GM12878 (cell line): ENCODE data around the gene YTHDF1. TPM values are rescaled to one million over a fixed set of nuclear protein-coding genes. Genes with fewer than 3 reads are reported as not detected.

Experiments
- ATAC-seq: fragments of 200-7000 bp; cut with Tn5 transposase; 3 replicates; pipeline ENCODE4 v1.9.1; 2020; ENCODE audit warnings: mild to moderate bottlenecking, moderate library complexity
- BruUV-seq: library from RNA; stranded (reverse); fragments of 400-500 nt; replicated peaks from 2 replicates; lab custom pipeline; 2021; lab: Mats Ljungman, UMichigan
- CTCF ChIA-PET: fragments of 300-600 bp; sonication (Branson Sonifier 250); formaldehyde crosslinking; extraction: SDS; loops from one replicate; lab custom pipeline; 2021; ENCODE audit warnings: inconsistent platforms; lab: Yijun Ruan, JAX
- POLR2A ChIA-PET: fragments of 350-600 bp; formaldehyde crosslinking; extraction: SDS; loops from one replicate; lab custom pipeline; 2021; ENCODE audit warnings: inconsistent platforms; lab: Charles Lee
- RAD21 ChIA-PET: fragments of 300-600 bp; sonication (Branson Sonifier 250); formaldehyde crosslinking; loops from one replicate; lab custom pipeline; 2023; ENCODE audit warnings: antibody characterized with exemption; ENCODE audit not compliant: unreplicated experiment; lab: Charles Lee
- SMC1A ChIA-PET: fragments of 300-600 bp; sonication (Branson Sonifier 250); formaldehyde crosslinking; loops from one replicate; lab custom pipeline; 2023; ENCODE audit not compliant: unreplicated experiment, uncharacterized antibody; lab: Charles Lee
- DNase-seq: peaks from one replicate; pipeline ENCODE4 v3.0.0-alpha.2; 2011; ENCODE audit warnings: low read depth, low spot score
- FAIRE-seq: peaks from 3 replicates; lab custom pipeline; 2011; peaks lifted over from hg19 to GRCh38; lab: Jason Lieb, UNC
- H2AFZ ChIP-seq: 2 replicates; pipeline ENCODE4 v1.6.0; 2011; ENCODE audit warnings: low read depth, low read length, control low read depth; ENCODE audit not compliant: control insufficient read depth
- H3K27ac ChIP-seq: 2 replicates; pipeline ENCODE4 v1.5.1; 2011; ENCODE audit warnings: control low read depth; ENCODE audit not compliant: control insufficient read depth, insufficient read depth
- H3K27me3 ChIP-seq, 2 experiments: replicated peaks in 1 of 2; 2 replicates each; pipeline versions ENCODE4 v1.6.0 to v1.6.1; 2011; ENCODE audit warnings: low read length in 1 of 2; ENCODE audit not compliant: control insufficient read depth in 2 of 2, insufficient read depth in 2 of 2
- H3K36me3 ChIP-seq, 2 experiments: 2 replicates each; pipeline ENCODE4 v1.5.1; 2011; ENCODE audit warnings: low read length in 1 of 2; ENCODE audit not compliant: control insufficient read depth in 2 of 2, insufficient read depth in 2 of 2
- H3K4me1 ChIP-seq: 2 replicates; pipeline ENCODE4 v1.6.1; 2011; ENCODE audit warnings: mild to moderate bottlenecking, low read length, moderate library complexity, mixed read lengths; ENCODE audit not compliant: control insufficient read depth, insufficient read depth
- H3K4me2 ChIP-seq: 2 replicates; pipeline ENCODE4 v1.6.0; 2011; ENCODE audit warnings: control low read depth; ENCODE audit not compliant: control insufficient read depth, insufficient read depth
- H3K4me3 ChIP-seq: fragments of 200-600 bp; sonication (generic); 2 replicates; pipeline ENCODE4 v1.5.1; 2016
- H3K79me2 ChIP-seq: 2 replicates; pipeline ENCODE4 v1.6.0; 2011; ENCODE audit warnings: low read length; ENCODE audit not compliant: control insufficient read depth, insufficient read depth
- H3K9ac ChIP-seq: 2 replicates; pipeline ENCODE4 v1.8.0; 2011; ENCODE audit warnings: low read length, control low read depth, mixed read lengths; ENCODE audit not compliant: control insufficient read depth, insufficient read depth
- H3K9me3 ChIP-seq: replicated peaks from 3 replicates; pipeline ENCODE4 v1.5.1; 2011; ENCODE audit warnings: mild to moderate bottlenecking, low read length; ENCODE audit not compliant: control insufficient read depth, insufficient read depth
- H4K20me1 ChIP-seq: 2 replicates; pipeline ENCODE4 v1.6.0; 2011; ENCODE audit not compliant: control insufficient read depth, insufficient read depth
- E2F8 ChIP-seq: fragments of 450-650 bp; IDR thresholded peaks from 2 replicates; pipeline ENCODE4 v1.6.1; 2018; ENCODE audit warnings: mild to moderate bottlenecking, low read depth, moderate library complexity; ENCODE audit not compliant: partially characterized antibody
- IKZF1 ChIP-seq: fragments of 450-650 bp; conservative IDR thresholded peaks from 2 replicates; pipeline ENCODE4 v1.6.1; 2017; ENCODE audit warnings: antibody characterized with exemption, mild to moderate bottlenecking
- IRF3 ChIP-seq: fragments of 450-650 bp; IDR thresholded peaks from 2 replicates; pipeline ENCODE4 v1.6.1; 2014; ENCODE audit warnings: mild to moderate bottlenecking
- MAX ChIP-seq: IDR thresholded peaks from 2 replicates; pipeline ENCODE4 v1.6.1; 2012; ENCODE audit warnings: low read depth, low read length, improper control_type of control experiment
- NKRF ChIP-seq: fragments of 450-650 bp; conservative IDR thresholded peaks from 2 replicates; pipeline ENCODE4 v1.6.1; 2017; ENCODE audit warnings: mild to moderate bottlenecking, moderate library complexity
- NR2C2 ChIP-seq: IDR thresholded peaks from 2 replicates; pipeline ENCODE4 v1.6.1; 2011; ENCODE audit warnings: borderline replicate concordance, low read depth; ENCODE audit not compliant: control insufficient read depth, insufficient read length
- RAD21 ChIP-seq: IDR thresholded peaks from 2 replicates; pipeline ENCODE4 v1.6.1; 2011; ENCODE audit warnings: mild to moderate bottlenecking, low read depth, low read length, moderate library complexity; ENCODE audit not compliant: insufficient read depth
- RAD51 ChIP-seq: fragments of 450-650 bp; IDR thresholded peaks from 2 replicates; pipeline ENCODE4 v1.6.1; 2016; ENCODE audit warnings: moderate library complexity, mild to moderate bottlenecking, inconsistent platforms
- SMAD5 ChIP-seq: IDR thresholded peaks from 2 replicates; pipeline ENCODE4 v1.6.1; 2016; ENCODE audit warnings: antibody characterized with exemption, low read depth
- WGBS: methylation state at CpG from one replicate; pipeline ENCODE4 v1.1.6; 2016; ENCODE audit warnings: low lambda C conversion rate; ENCODE audit not compliant: insufficient replicate concordance, insufficient coverage; ENCODE audit errors: missing lambda C conversion rate; 5-methylcytosine and 5-hydroxymethylcytosine counted together
- in situ Hi-C: fragments of 300-500 bp; cut with MboI; formaldehyde crosslinking; loops from 9 replicates; pipeline ENCODE4 v1.14.3; 2018; ENCODE audit warnings: mixed read lengths
- intact Hi-C: fragments of 100-400 bp; cut with micrococcal nuclease; formaldehyde crosslinking; loops from one replicate; pipeline ENCODE4 v1.14.2; 2022; ENCODE audit not compliant: unreplicated experiment
- polyA plus RNA-seq, 11 experiments: library from polyadenylated mRNA; depleted of rRNA in 4 of 11; unstranded in 6 of 11; stranded (reverse) in 5 of 11; fragments of >200 nt; fragmentation: Nextera tagmentation in 4 of 11; fragmentation: Illumina TruSeq in 1 of 11; extraction: Ambion mirVana in 4 of 11; extraction: Trizol in 1 of 11; gene quantifications; 1 replicate in 1 of 11; 2 replicates in 10 of 11; pipeline versions ENCODE4 v1.2.1 to v1.2.3, GENCODE V29; 2011 to 2016; ENCODE audit warnings: inconsistent platforms in 2 of 11, missing spikeins in 2 of 11, low read depth in 1 of 11
- total RNA-seq, 4 experiments: library from RNA; depleted of rRNA in 3 of 4; stranded (reverse); fragments of >200 nt in 3 of 4; fragmentation: Illumina TruSeq in 1 of 4; extraction: Trizol in 1 of 4; gene quantifications; 2 replicates each; pipeline versions ENCODE4 v1.2.1 to v1.2.3, GENCODE V29; 2013 to 2021
- TF ChIP-seq, protein P1 (sequence below): IDR thresholded peaks from 2 replicates; pipeline ENCODE4 v1.6.1; 2012; ENCODE audit warnings: mild to moderate bottlenecking, low read depth, low read length
- TF ChIP-seq, protein P2 (sequence below): fragments of 450-650 bp; IDR thresholded peaks from 2 replicates; pipeline ENCODE4 v1.6.1; 2016; ENCODE audit warnings: mild to moderate bottlenecking

YTHDF1 gene
- total and polyA plus RNA-seq, 10 of the 15 experiments (the other 5 are each of a cell fraction or from before 2014, with no cell fraction given), result 4.6 to 37.8 (median 20.5) TPM

- no peak overlapping the region for H3K9ac ChIP-seq
- intact Hi-C loops, result no loop called here
- no peak overlapping the region for H2AFZ ChIP-seq
- FAIRE-seq, result no peak
- no peaks in the 10 kb centered on the region for H3K36me3 ChIP-seq
- no peak for ATAC-seq
- DNase-seq, result no peak
- H3K4me2 ChIP-seq, result no peak overlapping the region
- no TSS peak for BruUV-seq
- H3K27ac ChIP-seq, result no peak overlapping the region
- ChIA-PET RAD21 (no interaction called here), POLR2A (no interaction called here), CTCF (interaction anchor here (2.9 kb wide), 1 partner anchor 13 kb away, joined by 25 read pairs; no protein-coding TSS in a partner anchor), SMC1A (no interaction called here)
- WGBS, result 54% methylated on average over 26 of the region's 26 CpGs
- H4K20me1 ChIP-seq, result no peaks in the 10 kb centered on the region
- no peaks in the 10 kb centered on the region for H3K4me1 ChIP-seq
- in situ Hi-C loops, result no loop called here
- H3K9me3 ChIP-seq, result no peaks in the 10 kb centered on the region
- no peaks in the 10 kb centered on the region for H3K79me2 ChIP-seq
- H3K4me3 ChIP-seq, result no peak overlapping the region
- peaks cover 2 to 3% of the 10 kb centered on the region in 2 experiments; a peak in 3 of 4 replicates for H3K27me3 ChIP-seq
- TF ChIP-seq NR2C2 (no peak), IRF3 (no peak), RAD21 (no peak), E2F8 (no peak), SMAD5 (no peak), RAD51 (no peak), NKRF (no peak), IKZF1 (no peak), MAX (no peak)
- TF ChIP-seq, protein P1, sequence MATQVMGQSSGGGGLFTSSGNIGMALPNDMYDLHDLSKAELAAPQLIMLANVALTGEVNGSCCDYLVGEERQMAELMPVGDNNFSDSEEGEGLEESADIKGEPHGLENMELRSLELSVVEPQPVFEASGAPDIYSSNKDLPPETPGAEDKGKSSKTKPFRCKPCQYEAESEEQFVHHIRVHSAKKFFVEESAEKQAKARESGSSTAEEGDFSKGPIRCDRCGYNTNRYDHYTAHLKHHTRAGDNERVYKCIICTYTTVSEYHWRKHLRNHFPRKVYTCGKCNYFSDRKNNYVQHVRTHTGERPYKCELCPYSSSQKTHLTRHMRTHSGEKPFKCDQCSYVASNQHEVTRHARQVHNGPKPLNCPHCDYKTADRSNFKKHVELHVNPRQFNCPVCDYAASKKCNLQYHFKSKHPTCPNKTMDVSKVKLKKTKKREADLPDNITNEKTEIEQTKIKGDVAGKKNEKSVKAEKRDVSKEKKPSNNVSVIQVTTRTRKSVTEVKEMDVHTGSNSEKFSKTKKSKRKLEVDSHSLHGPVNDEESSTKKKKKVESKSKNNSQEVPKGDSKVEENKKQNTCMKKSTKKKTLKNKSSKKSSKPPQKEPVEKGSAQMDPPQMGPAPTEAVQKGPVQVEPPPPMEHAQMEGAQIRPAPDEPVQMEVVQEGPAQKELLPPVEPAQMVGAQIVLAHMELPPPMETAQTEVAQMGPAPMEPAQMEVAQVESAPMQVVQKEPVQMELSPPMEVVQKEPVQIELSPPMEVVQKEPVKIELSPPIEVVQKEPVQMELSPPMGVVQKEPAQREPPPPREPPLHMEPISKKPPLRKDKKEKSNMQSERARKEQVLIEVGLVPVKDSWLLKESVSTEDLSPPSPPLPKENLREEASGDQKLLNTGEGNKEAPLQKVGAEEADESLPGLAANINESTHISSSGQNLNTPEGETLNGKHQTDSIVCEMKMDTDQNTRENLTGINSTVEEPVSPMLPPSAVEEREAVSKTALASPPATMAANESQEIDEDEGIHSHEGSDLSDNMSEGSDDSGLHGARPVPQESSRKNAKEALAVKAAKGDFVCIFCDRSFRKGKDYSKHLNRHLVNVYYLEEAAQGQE, result no peak
- TF ChIP-seq, protein P2, sequence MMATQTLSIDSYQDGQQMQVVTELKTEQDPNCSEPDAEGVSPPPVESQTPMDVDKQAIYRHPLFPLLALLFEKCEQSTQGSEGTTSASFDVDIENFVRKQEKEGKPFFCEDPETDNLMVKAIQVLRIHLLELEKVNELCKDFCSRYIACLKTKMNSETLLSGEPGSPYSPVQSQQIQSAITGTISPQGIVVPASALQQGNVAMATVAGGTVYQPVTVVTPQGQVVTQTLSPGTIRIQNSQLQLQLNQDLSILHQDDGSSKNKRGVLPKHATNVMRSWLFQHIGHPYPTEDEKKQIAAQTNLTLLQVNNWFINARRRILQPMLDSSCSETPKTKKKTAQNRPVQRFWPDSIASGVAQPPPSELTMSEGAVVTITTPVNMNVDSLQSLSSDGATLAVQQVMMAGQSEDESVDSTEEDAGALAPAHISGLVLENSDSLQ, result no peak
Measured at GRCh38 chr20:63236116-63236837, 20.3 kb upstream of the YTHDF1 start.
